Colonic mucosa (tissue), 4 donors: ENCODE results near the gene WNT2. TPM values are rescaled to one million over a fixed set of nuclear protein-coding genes. Genes with fewer than 3 reads are reported as not detected.

ENCODE experiments used
- DNase-seq: peaks from one replicate; pipeline ENCODE4 v3.0.0-alpha.2; 2020
- H3K27ac ChIP-seq: fragments of 200-600 bp; one replicate; pipeline ENCODE4 v1.8.0; 2021
- H3K27me3 ChIP-seq: fragments of 200-600 bp; one replicate; pipeline ENCODE4 v1.8.0; 2021
- H3K36me3 ChIP-seq: fragments of 200-600 bp; one replicate; pipeline ENCODE4 v1.8.0; 2021
- H3K4me1 ChIP-seq: fragments of 200-600 bp; one replicate; pipeline ENCODE4 v1.8.0; 2021; ENCODE audit warnings: mild to moderate bottlenecking
- H3K4me3 ChIP-seq: fragments of 200-600 bp; one replicate; pipeline ENCODE4 v1.8.0; 2021
- H3K9ac ChIP-seq, 2 donors: one replicate each; pipeline ENCODE4 v1.7.0; 2013; ENCODE audit warnings: control low read depth in 2 of 2, low read depth in 2 of 2, low read length in 2 of 2
- H3K9me3 ChIP-seq: fragments of 200-600 bp; one replicate; pipeline ENCODE4 v1.8.0; 2021
- CTCF ChIP-seq: fragments of 200-600 bp; IDR thresholded peaks from one replicate; pipeline ENCODE4 v1.8.0; 2022; ENCODE audit warnings: antibody characterized with exemption, mild to moderate bottlenecking
- intact Hi-C: fragments of 100-400 bp; cut with DNase I; formaldehyde crosslinking; loops from one replicate; pipeline ENCODE4 v1.14.1; 2022
- total RNA-seq, 2 donors: library from RNA; stranded (reverse); fragmentation: NEBNext Ultra II Directional in 1 of 2; extraction: Animal tissue kit (Norgen Biotek cat#: 25700) in 1 of 2; gene quantifications; one replicate each; pipeline ENCODE4 v1.2.1, GENCODE V29; 2021
- donor health status: healthy.
- donor health status: DM: no; HTN: no; CAD: no.
- donor health status: DM: no; HTN: no; CAD: no.

The WNT2 gene
- total RNA-seq, 2 donors from 2014 or later: 0.11 TPM; not detected in 1

- no peak for TF ChIP-seq CTCF
- DNase-seq: no peak
- Histone ChIP-seq H3K9me3 (no peaks in the 10 kb centered on the region), H3K4me3 (no peak overlapping the region), H3K9ac (no peak overlapping the region), H3K36me3 (no peaks in the 10 kb centered on the region), H3K4me1 (no peaks in the 10 kb centered on the region), H3K27ac (no peak overlapping the region), H3K27me3 (no peaks in the 10 kb centered on the region)
- intact Hi-C loops: no loop called here
These were observed 79.5 kb downstream of the WNT2 start for GRCh38 chr7:117243390-117243789.

GRCh38 chr7:117241088-117241487 is 81.8 kb downstream of the WNT2 start:
- no peaks in the 10 kb centered on the region for H3K36me3 ChIP-seq
- H3K4me3 ChIP-seq: no peak overlapping the region
- no peak overlapping the region for H3K9ac ChIP-seq
- no peak for TF ChIP-seq CTCF
- no peaks in the 10 kb centered on the region for H3K4me1 ChIP-seq
- no peaks in the 10 kb centered on the region for H3K9me3 ChIP-seq
- no peaks in the 10 kb centered on the region for H3K27me3 ChIP-seq
- intact Hi-C loops: no loop called here
- DNase-seq: no peak
- H3K27ac ChIP-seq: no peak overlapping the region

- intact Hi-C loops: no loop called here
- no peak for TF ChIP-seq CTCF
These were observed 83.9 kb downstream of the WNT2 start for GRCh38 chr7:117238937-117239336.

GRCh38 chr7:117238472-117238871 is 84.4 kb downstream of the WNT2 start:
- Histone ChIP-seq H3K27ac (no peak overlapping the region), H3K27me3 (no peaks in the 10 kb centered on the region), H3K9ac (no peak overlapping the region), H3K9me3 (no peaks in the 10 kb centered on the region), H3K36me3 (no peaks in the 10 kb centered on the region), H3K4me3 (no peak overlapping the region), H3K4me1 (no peaks in the 10 kb centered on the region)
- TF ChIP-seq CTCF: no peak
- intact Hi-C loops: no loop called here
- DNase-seq: no peak

More at GRCh38 chr7:117238937-117239336, 83.9 kb downstream of the WNT2 start:
- Histone ChIP-seq H3K27ac (no peak overlapping the region), H3K4me1 (no peaks in the 10 kb centered on the region), H3K36me3 (no peaks in the 10 kb centered on the region), H3K9ac (no peak overlapping the region), H3K9me3 (no peaks in the 10 kb centered on the region), H3K27me3 (no peaks in the 10 kb centered on the region), H3K4me3 (no peak overlapping the region)
- DNase-seq: no peak

GRCh38 chr7:117237646-117238045 is 85.2 kb downstream of the WNT2 start:
- Histone ChIP-seq H3K9ac (no peak overlapping the region), H3K27me3 (no peaks in the 10 kb centered on the region), H3K36me3 (no peaks in the 10 kb centered on the region), H3K4me1 (no peaks in the 10 kb centered on the region), H3K9me3 (no peaks in the 10 kb centered on the region), H3K4me3 (no peak overlapping the region), H3K27ac (no peak overlapping the region)
- intact Hi-C loops: no loop called here
- no peak for DNase-seq
- no peak for TF ChIP-seq CTCF

GRCh38 chr7:117231047-117231359 is 91.9 kb downstream of the WNT2 start:
- DNase-seq: no peak
- H3K36me3 ChIP-seq: no peaks in the 10 kb centered on the region
- H3K4me1 ChIP-seq: no peaks in the 10 kb centered on the region
- H3K9ac ChIP-seq: no peak overlapping the region
- H3K27ac ChIP-seq: no peak overlapping the region
- no peaks in the 10 kb centered on the region for H3K27me3 ChIP-seq
- no peaks in the 10 kb centered on the region for H3K9me3 ChIP-seq
- no peak overlapping the region for H3K4me3 ChIP-seq
- intact Hi-C loops: no loop called here
- TF ChIP-seq CTCF: no peak
